Ureter (tissue), 1 donor: ENCODE data around the gene STARD4. TPM values are rescaled to one million over a fixed set of nuclear protein-coding genes. Genes with fewer than 3 reads are reported as not detected.

Source experiments
- DNase-seq: peaks from one replicate; pipeline ENCODE4 v3.0.0-alpha.2; 2020; ENCODE audit warnings: low spot score
- total RNA-seq: library from RNA; stranded (reverse); gene quantifications from one replicate; pipeline ENCODE4 v1.2.4, GENCODE V29; 2023
- donor health status: DM: yes; HTN: yes; CAD: no.

STARD4 gene, protein sequence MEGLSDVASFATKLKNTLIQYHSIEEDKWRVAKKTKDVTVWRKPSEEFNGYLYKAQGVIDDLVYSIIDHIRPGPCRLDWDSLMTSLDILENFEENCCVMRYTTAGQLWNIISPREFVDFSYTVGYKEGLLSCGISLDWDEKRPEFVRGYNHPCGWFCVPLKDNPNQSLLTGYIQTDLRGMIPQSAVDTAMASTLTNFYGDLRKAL
- total RNA-seq, result 8.9 TPM

DNA sequence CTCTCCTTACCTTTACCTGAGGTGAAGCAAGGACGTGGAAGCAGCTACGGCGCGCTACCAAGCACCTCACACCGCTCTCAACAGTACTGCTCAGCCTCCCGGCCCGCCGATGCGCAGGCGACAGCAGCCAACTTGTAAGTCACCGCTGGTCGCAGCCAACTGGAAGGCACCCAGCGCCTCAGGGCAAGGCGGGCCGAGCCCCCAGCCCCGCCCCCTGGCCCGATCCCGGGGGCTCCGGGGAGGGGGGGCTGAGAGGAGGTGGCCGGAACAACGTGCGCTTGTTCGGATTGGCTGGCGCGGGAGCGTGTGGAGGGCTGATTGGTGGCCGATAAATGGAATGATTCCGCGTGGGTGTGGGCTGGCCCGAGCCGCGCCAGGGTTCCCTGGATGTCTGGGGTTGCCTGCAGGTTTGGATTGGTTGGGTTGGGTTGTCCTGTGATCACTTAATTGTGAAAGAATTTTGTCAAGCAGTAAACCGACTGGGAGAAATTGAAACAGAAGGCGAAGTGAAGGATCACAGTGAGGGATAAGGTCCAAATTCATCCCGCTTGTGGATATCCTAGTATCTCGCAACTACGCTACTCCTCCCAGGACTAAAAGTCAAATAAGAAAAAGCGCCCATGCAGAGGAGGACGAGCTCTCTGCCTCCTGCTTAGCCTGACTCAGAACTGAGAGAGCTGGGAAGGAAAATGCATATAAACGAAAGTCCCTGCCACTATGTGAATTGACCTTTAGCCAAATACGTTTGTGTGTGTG lies at the start of gene STARD4:
STARD4 (minus strand) TSS at position 161 of the 756 bp plus-strand sequence. CDS start 5,102 bp downstream, outside the sequence.
- DNase-seq, result peak; percentile 94

DNA sequence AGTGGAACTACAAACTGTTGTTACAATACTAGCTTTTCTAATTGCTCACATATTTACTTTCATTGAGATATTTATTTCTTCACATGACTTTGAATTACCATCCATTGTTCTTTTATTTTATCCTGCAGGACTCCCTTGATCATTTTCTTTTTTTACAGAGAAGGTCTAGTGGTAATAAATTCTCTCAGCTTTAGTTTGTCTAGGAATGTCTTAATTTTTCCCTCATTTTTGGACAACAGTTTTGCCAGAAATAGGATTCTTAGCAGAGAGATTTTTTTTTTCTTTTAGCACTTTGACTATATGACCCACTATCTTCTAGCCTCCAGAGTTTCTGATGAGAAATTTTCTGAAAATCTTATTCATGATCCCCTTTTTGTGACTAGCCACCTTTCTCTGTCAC lies 47.3 kb upstream of the STARD4 start:
- no peak for DNase-seq

DNA sequence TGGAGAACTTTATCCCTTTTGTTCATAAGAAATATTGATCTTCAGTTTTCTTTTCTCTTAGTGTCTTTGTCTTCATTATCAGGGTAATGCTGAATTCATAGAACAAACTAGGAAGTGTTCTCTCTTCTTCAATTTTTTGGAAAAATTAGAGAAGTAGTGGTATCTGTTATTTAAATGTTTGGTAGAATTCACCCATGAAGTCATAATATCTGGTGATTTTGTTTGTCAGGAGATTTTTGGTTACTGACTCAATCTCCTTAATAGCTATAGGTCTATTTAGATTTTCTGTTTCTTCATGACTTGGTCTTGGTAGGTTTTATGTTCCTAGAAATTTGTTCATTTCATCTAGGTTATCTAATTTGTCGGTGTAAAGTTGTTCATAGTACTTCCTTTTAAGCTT lies 45.4 kb upstream of the STARD4 start:
- no peak for DNase-seq

DNA sequence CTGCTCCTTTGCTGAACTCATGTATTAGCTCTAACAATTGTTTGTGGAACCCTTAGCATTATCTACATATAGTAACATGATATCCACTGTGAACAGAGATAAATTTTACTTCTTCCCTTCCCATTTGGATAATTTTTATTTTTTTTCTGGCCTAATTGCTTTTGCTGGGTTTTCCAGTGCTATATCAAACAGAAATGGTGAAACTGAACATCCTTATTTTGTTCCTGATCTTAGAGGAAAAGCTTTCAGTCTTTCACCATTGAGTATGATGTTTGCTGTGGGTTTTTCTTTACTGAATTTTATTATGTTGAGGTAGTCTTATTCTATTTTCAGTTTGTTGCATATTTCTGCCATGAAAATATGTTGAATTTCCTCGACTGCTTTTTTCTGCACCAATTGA lies 44.8 kb upstream of the STARD4 start:
- DNase-seq, result no peak

DNA sequence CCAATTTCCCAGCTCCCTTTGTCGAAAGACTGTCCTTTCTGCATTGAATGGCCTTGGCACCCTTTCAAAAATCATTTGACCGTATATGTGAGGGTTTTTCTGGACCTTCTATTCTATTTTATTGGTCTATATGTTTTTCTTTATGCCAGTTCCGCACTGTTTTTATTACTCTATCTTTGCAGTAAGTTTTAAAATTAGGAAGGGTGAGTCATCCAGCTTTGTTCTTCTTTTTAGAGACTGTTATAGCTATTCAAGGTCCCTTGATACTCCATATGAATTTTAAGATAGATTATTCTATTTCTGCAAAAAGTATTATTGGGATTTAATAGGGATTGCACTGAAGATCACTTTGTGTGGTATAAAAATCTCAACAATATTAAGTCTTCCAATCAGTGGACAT lies 44.2 kb upstream of the STARD4 start:
- no peak for DNase-seq

DNA sequence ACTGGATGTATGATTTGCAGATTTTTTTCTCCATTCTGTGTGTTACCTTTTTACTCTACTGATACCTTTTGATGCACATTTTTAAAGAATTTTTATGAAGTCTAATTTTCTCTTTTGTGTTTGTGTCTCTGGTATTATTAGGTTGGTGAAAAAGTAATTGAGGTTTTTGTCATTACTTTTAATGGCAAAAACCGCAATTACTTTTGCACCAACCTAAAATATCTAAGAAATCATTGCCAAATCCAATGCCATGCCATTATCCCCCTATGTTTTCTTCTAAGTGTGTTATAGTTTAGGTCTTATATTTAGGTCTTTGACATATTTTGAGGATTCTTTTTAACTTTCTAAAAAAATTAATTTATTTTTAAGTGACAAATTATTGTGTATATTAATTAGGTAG lies 43.4 kb upstream of the STARD4 start:
- DNase-seq, result no peak

DNA sequence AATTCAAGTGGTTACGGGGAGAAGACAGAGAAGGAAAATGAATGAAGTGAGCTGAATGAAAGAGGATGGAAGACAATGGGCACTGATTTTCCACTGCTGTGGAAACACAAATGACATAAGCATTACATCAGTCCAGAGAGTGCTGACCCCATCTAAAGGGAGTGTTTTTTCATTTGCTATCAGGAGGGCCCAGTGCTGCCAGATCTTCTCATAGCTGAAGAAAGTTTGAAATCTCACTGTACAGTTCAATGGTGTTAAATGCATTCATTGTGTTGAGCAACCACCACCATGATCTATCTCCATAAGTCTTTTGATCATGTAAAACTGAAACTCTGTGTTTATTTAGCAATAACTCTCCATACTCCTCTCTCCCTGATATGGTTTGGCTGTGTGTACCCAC lies 41.5 kb upstream of the STARD4 start:
- no peak for DNase-seq

DNA sequence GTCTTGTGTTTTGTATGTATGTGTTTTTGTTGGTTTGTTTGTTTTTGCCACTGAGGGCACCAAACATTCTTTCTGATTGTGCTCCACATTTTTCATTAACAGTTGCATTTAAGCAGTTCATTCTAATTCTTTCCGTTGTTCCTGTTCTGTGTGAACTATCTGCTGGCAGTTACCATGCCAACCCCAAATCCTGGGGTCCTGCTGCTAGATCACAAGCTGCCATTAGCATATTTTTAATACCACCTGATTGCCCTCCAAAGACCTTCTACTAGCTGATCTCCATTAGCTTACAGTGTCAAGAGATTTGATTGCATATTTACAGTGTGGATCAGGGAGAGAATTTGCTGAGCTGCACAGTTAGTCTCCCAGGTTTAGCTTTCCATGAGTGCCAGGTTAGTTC lies 40.6 kb upstream of the STARD4 start:
- DNase-seq, result no peak

DNA sequence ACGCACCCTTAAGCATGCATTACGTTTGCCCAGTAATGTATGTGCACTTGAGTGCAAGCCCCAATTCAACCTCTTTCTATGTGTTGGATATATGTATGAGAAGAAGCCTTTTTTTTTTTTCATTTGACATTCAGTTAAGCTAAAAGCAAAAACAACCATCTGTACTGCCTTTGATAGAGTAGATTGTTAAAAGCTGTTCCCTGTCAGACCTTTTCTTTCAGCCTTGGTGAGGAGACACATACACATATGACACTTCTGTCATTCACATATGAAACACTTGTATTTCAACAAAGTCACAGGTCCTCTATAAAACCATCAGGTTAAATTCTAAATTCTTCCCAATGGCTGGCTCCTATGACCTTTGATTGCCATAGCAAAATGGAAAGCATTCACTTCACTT lies 40.2 kb upstream of the STARD4 start:
- DNase-seq, result no peak

DNA sequence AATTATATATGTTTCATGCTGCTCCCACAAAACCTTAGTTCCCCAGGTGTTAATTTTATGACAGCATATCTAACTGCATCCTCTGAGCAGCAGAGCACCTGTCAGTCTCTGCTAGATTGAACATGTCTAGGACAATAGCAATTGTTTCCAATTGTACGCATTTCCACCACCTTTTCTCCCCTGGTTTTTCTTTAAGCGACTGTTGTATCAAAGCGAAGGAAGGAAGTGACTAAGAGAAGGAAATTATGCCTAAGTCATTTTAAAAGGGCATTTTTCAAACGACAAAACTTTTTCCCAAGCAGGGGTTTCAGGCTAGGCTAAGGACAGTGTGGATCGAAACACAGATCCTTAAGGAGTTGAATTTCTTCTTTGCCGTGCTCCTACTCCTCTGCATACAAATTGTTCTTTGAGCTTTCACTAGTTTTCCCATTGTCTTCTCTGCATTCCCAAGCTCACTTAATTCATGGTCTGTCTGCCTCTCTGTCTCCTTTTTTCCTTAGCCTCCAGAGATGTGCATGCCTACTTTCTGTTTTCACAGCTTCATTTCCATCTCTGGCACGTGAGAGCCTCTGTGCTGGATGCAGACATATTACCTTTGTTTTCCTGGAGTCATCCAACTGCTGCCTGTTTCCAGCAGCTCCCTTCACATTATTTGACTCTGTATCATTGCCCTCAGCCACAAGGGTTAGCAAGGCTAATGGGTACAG lies 39.4 kb upstream of the STARD4 start:
- no peak for DNase-seq

DNA sequence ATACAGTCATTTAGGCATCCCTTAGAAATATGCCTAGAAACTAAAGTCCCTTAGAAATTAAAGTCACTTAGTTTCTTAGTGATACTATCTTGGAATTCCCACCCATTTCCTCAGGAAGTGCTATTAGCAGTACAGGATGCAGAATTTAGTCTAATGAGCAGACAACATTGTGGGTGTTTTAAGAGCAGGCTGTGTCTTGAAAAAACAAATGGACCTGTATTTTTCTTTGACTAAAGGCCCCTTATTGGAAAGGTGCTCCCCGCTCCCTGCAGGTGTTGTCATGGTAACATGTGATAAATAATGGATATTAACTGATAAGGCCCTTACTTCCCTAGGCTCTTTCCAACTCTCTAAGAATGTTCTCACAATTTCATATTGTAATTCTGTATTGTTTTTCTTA lies 38.8 kb upstream of the STARD4 start:
- DNase-seq, result no peak

DNA sequence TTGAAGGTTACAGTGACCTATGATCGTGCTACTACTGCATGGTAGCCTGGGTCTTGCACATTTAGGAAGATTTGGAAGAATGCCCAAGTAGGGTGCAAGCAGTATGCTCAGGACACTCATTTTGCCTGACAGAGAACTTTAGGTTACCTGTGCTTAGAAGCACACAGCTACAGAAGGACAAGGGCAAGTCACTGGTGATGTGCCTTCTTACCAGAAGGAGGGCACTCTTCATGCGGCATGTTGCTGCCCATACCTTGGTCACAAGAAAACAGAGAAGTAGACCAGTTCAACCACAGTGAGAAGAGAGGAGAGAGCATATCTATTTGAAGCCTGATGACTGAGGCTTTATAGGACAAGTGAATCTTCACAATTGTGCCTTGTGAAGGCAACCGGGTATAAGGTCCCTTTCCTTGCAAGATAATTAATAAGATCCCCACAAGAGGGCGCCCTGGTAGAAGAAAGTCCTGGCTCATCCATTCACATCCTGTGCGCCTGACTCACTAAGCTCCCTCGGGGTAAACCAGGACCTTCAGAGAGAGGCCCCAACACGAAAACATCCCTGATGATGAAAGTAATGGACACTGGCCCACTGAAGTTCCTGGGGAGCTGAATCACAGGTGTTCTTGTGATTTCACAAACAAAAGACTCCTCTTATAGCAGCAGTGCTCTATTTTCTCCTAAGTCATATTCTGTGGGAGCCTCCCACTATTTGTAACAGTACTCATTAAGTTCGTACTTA lies 38.1 kb upstream of the STARD4 start:
- DNase-seq, result peak; percentile 82

DNA sequence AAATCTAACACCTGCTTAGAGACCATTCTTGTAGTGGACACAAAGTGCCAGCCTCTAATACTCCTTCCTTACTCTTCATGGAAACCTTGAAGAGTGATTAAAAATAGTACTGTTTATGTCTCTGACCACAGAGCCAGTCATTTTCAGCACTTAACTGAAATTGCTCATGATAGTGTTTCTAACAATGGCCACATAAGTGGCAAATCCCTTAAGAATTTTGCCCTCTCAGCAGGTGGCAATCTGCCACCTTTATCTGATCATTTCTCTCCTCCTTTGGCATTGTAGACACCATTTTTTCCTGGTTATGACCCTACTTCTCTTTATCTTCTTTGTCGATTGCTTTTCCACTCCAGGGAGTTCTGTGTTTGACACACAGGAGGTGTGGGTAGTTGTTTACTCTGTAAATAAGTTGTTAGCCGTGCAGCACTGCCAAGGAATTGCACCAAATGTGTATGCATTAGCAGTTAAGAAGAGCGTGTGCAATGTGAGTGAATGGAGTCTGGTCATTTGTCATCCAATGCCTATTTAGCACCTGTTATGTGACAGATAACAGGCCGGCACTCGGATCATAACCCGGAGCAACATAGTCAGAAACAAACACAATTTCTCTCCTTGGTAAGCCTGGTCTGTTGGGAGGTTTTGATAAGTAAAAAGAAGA lies 36.8 kb upstream of the STARD4 start:
- no peak for DNase-seq

DNA sequence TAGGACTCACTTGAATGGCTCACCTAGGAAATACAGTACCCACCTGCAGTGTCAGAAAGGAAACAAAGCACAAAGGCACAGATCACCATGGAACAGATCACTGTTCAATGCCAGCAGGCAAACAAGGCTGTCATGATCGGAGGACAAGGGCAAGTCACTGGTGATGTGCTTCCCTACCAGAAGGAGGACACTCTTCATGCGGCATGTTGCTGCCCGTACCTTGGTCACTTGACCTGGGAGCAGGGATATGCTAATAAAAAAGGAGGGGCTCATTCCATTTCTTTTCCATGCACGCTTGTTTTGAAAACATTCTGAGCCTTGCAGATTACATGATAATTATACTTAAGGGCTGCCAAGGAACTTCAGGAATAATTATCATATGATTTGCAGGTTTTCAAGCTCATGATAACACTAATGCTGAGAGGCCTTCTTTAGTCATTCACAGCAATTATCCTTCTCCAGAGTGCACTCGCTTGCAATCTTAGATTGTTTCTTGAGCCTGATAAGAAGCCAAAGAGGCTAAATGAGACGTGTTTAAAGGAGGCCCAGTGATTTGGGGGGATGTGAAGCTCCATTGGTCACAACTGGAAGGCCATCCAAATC lies 36.1 kb upstream of the STARD4 start:
- DNase-seq, result no peak

DNA sequence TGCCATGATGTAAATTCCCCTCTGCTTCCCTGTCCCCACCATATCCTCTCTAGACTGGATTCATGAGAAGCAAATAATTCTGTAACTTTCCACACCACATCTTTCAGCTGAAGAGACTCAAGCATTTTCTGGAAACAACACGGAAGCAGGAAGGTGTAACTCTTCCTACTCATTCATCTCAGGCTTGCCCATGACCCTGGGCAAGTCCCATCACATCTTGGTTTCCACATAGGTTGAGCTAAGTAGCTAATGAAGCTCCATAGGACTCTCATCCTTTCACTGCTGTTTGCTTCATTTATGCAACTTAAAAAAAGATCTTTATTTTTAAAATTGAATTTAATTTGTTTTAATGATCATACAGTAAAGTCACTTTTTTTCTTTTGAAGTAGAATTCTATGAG lies 32.7 kb upstream of the STARD4 start:
- no peak for DNase-seq

DNA sequence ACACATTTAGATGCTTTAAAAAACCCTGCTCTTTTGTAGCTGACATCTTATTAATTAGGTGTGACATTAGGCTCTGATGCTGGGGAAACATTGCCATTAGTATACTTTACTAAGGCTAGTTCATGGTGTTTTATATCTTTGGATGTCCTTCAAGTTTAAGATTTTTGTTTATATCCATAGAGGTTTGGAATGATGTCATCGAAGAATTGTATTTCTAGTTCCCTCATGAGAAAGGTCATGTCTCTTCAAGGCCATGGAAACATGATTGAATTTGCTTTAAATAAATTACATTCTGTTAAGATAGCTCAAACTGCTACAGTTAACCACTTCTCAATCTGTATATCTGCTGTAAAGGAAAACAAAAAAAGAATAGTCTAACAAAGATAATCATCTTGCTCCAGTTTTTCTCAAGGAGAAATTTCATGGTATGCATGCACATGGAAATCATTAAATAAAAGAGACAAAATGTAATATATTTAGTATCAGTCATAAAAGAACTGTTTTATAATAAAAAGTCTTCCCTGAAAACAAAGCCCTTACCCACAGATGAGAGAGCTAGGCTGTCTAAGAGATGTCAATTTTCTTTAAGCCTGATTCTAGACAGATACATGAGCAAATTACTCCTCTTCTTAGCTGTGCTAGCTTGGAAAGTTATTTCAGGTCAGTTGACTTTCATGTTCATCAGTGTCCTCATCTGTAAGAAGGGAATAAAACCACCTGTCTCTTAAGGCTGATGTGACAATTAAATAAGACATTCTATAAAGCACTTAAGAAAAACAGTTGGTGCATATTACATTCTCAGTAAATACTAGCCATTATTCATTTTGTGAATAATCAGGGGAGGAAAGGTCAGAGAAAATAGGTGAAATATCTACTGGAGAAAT lies 25.0 kb upstream of the STARD4 start:
- DNase-seq, result no peak

DNA sequence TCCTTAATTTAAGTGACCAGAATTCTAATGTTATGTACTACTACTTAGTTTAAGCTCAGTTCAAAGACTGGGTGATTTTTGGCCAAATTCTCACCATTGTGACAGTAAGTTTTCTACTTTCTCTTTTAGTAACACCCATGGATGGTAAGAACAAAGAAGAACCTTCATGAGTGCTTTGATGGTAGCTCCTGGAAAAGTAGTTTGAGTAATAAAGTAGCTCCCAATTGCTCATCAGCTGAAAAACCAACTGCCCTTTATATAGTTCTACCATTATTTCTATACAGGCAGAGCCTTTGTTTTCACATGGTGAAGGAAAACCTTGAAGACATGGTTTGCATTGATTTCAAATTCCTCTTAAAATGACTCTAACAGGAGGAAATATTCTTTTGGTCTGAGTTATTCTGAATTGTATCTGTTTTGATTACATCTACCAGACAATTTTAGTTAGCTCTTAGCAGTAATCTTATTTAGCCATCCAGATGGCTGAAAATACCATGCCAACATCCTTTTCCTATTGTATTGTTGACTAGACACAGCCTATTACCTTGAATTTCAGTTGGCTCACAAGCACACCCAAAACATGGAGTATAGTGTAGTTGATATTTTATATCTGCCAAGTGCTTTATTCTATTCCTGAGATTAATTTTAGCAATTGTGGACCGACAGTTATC lies 23.7 kb upstream of the STARD4 start:
- DNase-seq, result no peak

DNA sequence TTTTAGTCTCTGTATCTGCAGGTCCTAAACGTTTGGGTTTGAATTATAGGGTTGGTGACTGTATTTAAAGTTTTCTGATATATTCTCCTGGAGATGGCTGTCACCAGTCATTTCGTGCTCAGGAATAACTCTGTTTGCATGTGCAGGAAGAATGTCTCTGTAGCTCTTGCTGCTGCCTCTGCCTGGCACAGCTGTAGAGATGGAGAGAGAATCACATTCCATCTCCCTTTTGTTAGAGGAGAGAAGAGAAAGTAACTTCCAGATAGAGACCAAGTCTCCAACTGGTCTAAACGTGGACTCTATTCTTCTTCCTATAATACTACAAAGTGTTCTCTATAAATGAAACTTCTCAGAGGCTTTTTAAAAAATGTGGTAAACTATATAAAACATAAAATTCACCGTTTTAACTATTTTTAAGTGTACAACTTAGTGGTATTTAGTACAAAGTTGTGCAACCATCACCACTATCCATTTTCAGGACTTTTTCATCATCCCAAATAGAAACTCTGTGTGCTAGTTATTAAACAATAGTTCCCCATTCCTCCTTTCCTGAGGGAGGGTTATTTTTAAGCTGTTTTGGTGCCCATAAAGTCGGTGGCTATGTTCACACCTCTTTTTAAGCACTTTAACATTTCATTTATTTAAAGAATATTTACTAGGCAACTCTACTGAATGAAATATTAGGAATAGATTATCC lies 20.7 kb upstream of the STARD4 start:
- no peak for DNase-seq

DNA sequence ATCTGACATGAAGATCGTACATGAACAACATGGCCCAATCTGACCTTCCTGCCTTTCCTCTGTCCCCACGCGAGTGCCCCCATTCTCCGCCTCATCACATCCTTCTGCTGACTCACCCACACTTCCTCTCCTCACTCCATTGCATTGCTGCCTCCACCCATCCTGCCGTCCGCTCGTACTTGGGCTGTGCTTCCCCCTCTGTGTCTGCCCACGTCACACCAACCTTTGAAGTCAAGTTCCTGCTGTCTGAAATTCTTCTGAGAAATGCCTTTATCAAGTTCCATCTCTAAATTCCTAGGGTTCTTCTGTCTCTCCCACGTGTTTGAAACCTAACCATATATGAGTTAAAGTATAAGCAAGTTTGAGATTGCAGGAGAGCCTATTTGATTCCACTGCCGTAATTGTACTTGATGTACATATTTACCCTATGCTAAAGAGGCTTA lies 18.0 kb upstream of the STARD4 start:
- peak; percentile 62 for DNase-seq
